Mucosa of gallbladder (tissue), 1 donor: ENCODE results near the gene KLF13. TPM values are rescaled to one million over a fixed set of nuclear protein-coding genes. Genes with fewer than 3 reads are reported as not detected.

Experiments used
- DNase-seq: peaks from one replicate; pipeline ENCODE4 v3.0.0-alpha.2; 2020; ENCODE audit warnings: low spot score
- total RNA-seq: library from RNA; stranded (reverse); gene quantifications from one replicate; pipeline ENCODE4 v1.2.1, GENCODE V29; 2021
- donor health status: DM: no; HTN: no; CAD: no.

Gene KLF13
- total RNA-seq, 1 donor from 2014 or later, result 86.0 TPM

- no peak for DNase-seq
Measured at GRCh38 chr15:31379042-31379441, 52.4 kb downstream of the KLF13 start.

GRCh38 chr15:31379577-31379976, 52.9 kb downstream of the KLF13 start:
- DNase-seq, result no peak

DNA sequence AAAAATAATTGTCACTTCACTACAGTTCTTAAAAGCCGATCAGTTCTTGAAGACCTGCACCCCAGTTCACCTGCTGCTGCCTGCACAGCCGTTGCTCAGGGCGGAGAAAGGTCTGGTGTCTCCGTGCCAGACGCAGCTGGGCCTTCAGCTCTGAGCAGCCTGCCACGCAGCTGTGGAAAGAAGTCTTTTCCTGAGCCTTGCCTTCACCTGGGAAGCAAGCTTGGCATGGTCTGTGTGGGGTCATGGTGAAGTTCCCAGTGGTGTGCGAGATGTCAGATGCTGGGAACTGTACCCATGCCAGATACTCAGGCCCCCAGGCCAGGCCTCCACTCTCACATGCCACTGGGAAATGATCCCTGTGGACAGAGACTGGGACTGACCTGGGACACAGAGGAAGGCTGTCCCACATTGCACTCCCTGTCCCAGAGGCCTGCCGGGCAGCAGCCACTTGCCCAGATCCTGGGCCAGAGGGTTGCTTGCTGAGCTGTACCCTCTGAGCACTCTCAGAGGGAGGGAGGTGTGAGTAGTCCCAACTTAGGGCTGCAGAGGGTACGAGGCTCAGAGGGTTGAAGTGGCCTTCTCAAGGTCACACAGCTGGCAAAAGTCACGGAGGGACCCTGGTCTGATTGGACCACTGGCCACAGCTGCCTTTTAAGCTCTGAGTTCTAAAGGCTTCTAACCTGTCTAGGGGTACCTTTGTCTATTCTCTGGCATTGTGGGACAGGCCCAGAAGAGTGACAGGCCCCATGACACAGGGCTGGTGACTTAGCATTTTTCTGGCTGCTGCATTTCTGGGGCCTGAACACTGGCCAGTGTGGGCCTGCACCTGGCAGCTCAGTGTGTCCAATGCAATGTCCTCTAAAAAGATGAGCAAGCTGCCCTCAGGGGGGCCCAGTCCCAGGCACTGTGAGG, 55.4 kb downstream of the KLF13 start:
- DNase-seq, result no peak

DNA sequence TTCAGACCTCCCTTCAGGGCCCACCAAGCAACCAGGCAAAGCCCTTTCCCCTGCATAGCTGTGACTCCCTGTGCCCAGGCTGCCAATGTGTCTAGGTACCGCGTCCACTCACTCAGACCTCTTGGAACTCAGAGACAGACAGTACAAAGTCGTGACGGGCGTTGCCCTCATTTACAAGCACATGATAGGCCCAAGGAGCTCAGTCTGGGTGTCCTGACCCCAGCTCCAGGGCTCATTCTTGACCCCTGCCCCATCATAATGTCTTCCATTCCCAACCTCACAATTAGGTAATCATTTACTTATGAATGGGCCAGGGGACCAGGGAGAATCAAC, 56.0 kb downstream of the KLF13 start:
- no peak for DNase-seq

DNA sequence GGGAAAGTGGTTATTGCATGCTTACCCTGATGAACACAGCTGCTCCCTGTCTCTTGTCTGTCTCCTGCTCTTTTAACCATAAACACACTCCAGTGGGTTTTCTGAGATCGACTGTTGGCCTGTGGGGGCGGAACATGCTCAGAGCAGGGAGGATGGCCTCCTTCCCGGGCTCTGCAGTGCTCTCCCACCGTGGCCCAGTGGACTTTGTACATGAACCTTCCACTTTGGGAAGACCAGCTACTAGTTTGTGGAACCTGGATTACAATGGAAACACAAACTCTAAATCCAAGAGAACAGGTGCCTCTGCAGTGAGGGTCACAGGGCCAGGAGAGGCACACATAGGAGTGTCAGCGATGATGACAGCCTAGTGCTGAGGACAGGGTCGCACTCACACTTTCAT, 56.5 kb downstream of the KLF13 start:
- no peak for DNase-seq

DNA sequence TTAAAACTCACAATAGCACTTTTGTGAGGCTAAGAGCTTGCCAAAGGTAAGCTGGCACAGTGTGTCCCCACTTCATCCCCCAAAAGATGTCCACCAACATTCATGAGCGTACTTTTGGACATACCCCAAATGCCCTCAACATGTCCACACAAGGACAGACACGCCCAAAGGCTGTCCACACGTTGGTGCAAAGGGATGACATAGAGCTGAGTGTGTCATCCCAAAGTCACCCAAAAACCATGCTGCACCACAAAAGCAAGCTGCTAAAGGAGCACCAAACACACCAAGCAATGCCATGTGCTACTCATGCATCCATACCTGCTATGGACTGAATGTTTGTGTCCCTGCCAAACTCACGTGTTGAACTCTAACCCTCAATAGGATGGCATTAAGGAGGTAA, 57.9 kb downstream of the KLF13 start:
- no peak for DNase-seq

- DNase-seq, result no peak
Measured at GRCh38 chr15:31385736-31386135, 59.1 kb downstream of the KLF13 start.

GRCh38 chr15:31387092-31387478, 60.5 kb downstream of the KLF13 start:
- DNase-seq, result no peak

DNA sequence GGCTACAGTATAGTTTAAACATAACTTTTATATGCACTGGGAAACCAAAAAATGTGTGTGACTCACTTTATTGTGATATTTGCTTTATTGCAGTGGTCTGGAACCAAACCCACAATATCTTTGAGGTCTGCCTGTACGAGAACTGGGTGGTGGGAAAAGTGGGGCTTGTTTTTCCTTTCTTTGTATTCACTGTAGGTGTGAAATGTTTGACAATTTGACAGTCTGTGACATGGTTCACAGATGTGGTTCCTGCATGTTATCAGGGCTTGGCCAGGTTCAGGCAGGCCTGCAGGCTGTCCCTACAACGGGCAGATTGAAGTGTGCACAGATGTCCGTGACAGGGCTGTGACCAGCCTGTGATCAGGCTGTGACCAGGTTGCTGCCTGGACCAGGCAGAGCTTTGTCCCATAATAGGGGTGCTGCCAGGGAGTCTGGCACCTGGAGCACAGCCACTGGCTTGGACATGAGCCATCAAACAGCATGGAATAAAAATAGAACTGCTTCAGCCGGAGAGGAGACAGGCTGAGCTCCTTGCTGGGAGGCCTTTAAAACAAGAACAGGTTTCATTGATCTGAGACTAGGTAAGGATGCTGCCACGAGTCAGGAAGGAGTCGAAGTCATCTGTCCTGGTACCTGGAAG, 61.0 kb downstream of the KLF13 start:
- peak; percentile 57 for DNase-seq

DNA sequence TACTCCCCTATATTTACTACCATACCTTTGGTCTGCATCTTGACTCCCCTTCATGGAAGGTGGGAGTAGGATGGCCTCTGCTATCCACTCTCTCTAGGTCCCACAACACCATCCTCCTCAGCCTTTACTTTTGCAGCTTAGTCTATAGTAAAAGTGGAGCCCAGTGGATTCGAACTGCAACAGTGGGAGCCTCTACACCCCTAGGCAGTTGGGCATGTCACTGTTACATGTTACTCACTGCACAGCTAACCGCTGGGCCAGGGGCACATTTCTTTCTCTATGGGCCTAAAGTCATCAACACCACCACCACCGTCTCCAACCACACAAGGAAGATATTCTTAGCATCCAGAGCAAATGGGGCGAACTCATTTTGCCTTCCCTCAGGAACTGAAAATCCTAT, 62.9 kb downstream of the KLF13 start:
- DNase-seq, result no peak

DNA sequence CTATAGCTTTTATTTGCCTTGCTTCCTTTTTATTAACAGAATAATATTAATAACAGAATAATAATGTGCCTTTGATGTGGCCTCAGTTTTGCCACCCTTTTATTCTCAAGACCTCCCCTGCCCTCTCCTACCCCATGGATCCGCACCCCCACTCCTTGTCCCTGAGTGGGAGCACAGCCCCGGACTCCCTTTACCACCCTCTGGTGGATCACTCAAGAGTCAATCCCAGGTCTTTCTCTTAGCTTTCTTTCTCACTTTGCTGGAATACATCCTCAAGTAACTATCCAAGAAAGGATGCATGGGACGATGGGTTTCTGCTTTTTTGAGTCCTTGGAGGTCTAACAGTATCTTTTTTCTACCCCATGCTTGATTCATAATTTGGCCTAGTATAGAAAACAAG, 63.4 kb downstream of the KLF13 start:
- DNase-seq, result no peak

- DNase-seq, result peak; percentile 8
Measured at GRCh38 chr15:31390777-31391486, 64.3 kb downstream of the KLF13 start.

GRCh38 chr15:31391687-31392671, 65.3 kb downstream of the KLF13 start:
- DNase-seq, result peak; percentile 79

DNA sequence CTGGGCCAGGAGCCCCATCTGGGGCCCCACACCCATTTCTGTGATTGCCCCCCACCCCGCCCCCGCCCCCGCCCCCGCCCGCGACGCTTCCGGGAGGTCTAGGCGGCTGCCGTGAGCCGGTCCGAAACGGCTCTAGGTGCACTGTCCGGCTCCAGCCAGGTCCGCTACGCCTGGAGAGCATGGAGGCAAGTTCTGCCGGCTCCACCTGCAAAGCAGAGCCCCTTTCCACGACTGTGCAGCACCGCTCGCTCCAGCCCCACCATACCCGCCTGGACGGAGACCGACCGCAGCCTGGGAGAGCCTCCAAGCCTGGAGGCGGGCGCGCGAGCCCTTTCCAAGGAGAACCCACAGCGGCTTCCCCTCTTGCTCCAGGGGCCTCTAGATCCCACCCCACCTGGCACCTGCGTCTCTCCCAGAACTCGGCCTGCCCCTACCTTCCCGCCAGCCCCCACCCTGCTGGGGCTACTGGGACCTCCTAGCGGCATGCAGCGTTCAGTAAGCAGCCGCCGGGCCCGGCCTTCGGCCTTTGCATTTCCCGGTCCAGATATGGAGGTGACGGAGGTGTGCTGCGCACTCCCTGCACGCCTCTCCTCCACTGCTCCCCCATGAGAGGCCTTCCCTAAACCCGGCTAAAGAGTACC, 66.2 kb downstream of the KLF13 start:
- peak; percentile 17 for DNase-seq

GRCh38 chr15:31393444-31394091, 66.9 kb downstream of the KLF13 start:
- peak; percentile 9 for DNase-seq

GRCh38 chr15:31396881-31397560, 70.4 kb downstream of the KLF13 start:
- peak; percentile 84 for DNase-seq

- no peak for DNase-seq
Measured at GRCh38 chr15:31397851-31398661, 71.4 kb downstream of the KLF13 start.

DNA sequence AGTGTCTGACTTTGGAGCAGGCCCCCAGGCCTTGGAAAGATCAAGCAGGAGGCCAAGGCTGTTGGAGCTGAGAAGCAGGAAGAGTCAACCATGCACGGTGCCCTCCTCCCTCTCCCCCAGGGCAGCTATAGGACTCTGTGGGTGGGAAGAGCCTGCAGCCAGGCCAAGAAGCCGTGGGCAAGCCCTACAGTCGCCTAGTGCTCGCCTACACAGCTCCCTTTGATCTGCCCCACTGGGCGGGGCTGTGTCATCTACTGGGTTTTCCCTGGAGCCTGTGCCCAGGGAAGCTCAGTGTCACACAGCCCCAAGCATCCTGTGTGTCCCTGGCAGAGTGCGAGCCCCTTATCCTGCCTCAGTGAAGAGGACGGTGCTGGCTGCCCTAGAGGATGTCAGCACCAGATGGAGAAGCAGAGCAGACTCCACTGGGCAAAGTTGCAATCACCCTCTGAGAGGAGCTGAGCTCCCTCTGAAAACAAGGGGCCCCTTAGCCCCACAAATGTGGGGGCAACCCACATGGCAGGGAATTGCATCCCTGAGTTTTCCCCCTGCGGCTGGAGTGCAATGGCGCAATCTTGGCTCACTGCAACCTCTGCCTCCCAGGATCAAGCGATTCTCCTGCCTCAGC, 72.2 kb downstream of the KLF13 start:
- DNase-seq, result no peak
